Common myeloid progenitor, CD34-positive (primary cell): ENCODE results near the gene NXPH3.

Experiments
- CTCF ChIA-PET: fragments of 350-600 bp; sonication (Branson Sonifier 250); formaldehyde crosslinking; loops from one replicate; lab custom pipeline; 2021; ENCODE audit warnings: antibody characterized with exemption; lab: Charles Lee
- POLR2A ChIA-PET: fragments of 350-600 bp; sonication (Branson Sonifier 250); formaldehyde crosslinking; loops from one replicate; lab custom pipeline; 2021; ENCODE audit warnings: antibody characterized with exemption; lab: Charles Lee
- DNase-seq, 3 donors: peaks; one replicate each; pipeline versions ENCODE4 v3.0.0 to v3.0.0-alpha.2; 2013
- H3K27ac ChIP-seq, 2 experiments: 1 replicate in 1 of 2; 2 replicates in 1 of 2; pipeline ENCODE4 v1.7.0; 2013; ENCODE audit warnings: inconsistent platforms in 2 of 2, low read length in 2 of 2, mild to moderate bottlenecking in 2 of 2, low read depth in 1 of 2, moderate library complexity in 1 of 2; ENCODE audit not compliant: severe bottlenecking in 2 of 2, insufficient read depth in 1 of 2, poor library complexity in 1 of 2
- H3K27me3 ChIP-seq, 5 experiments: replicated peaks in 2 of 5; 1 replicate in 3 of 5; 2 replicates in 2 of 5; pipeline versions ENCODE4 v1.6.1 to v1.7.0; 2013; ENCODE audit warnings: low read length in 4 of 5, mild to moderate bottlenecking in 2 of 5, moderate library complexity in 2 of 5, inconsistent platforms in 1 of 5; ENCODE audit not compliant: insufficient read depth in 5 of 5, control insufficient read depth in 4 of 5
- H3K36me3 ChIP-seq, 4 experiments: 1 replicate in 2 of 4; 2 replicates in 2 of 4; pipeline versions ENCODE4 v1.6.1 to v1.7.0; 2013; ENCODE audit warnings: low read length in 3 of 4, control low read depth in 1 of 4, mild to moderate bottlenecking in 1 of 4; ENCODE audit not compliant: control insufficient read depth in 4 of 4, insufficient read depth in 4 of 4
- H3K4me1 ChIP-seq, 4 experiments: 1 replicate in 3 of 4; 2 replicates in 1 of 4; pipeline versions ENCODE4 v1.6.1 to v1.7.1; 2013; ENCODE audit warnings: low read length in 3 of 4, mild to moderate bottlenecking in 3 of 4, control low read depth in 1 of 4, inconsistent platforms in 1 of 4, moderate library complexity in 1 of 4; ENCODE audit not compliant: control insufficient read depth in 4 of 4, insufficient read depth in 4 of 4; ENCODE audit errors: control extremely low read depth in 1 of 4
- H3K4me3 ChIP-seq, 7 experiments: 1 replicate in 4 of 7; 2 replicates in 3 of 7; pipeline versions ENCODE4 v1.5.1 to v1.7.0; 2013; ENCODE audit warnings: mild to moderate bottlenecking in 7 of 7, low read length in 6 of 7, moderate library complexity in 6 of 7, inconsistent platforms in 2 of 7, low read depth in 2 of 7, control low read depth in 1 of 7; ENCODE audit not compliant: insufficient read depth in 4 of 7, control insufficient read depth in 1 of 7; ENCODE audit errors: extremely low read depth in 1 of 7
- H3K9me3 ChIP-seq, 5 experiments: 1 replicate in 4 of 5; 2 replicates in 1 of 5; pipeline versions ENCODE4 v1.6.1 to v1.7.1; 2013; ENCODE audit warnings: low read length in 4 of 5, mild to moderate bottlenecking in 2 of 5, inconsistent platforms in 1 of 5, low read depth in 1 of 5, moderate library complexity in 1 of 5; ENCODE audit not compliant: control insufficient read depth in 4 of 5, insufficient read depth in 2 of 5; ENCODE audit errors: control extremely low read depth in 1 of 5
- WGBS: methylation state at CpG from one replicate; pipeline ENCODE4 v1.1.5; 2013; ENCODE audit not compliant: insufficient coverage; 5-methylcytosine and 5-hydroxymethylcytosine counted together

The NXPH3 gene

DNA sequence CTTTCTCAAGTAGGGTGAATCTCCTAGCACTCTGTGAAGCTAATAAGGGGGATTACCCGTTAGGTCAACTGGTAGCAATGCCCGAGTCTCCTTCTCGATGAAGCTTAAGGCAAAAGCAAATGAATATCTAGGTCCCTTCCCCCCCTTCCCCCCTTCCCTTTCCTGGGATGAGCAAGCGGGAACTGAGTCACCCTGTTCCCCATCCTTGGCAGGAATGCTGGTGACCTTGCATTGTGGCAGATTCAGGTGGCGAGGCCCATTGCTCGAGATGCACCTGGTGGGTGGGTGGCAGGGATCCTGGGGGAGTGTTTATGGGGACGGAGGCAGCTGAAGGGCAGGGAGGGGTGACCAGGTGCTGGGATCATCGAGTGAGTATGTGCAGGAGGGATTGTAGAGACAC, 7.1 kb downstream of the NXPH3 start:
- no peaks in the 10 kb centered on the region for H3K9me3 ChIP-seq

DNA sequence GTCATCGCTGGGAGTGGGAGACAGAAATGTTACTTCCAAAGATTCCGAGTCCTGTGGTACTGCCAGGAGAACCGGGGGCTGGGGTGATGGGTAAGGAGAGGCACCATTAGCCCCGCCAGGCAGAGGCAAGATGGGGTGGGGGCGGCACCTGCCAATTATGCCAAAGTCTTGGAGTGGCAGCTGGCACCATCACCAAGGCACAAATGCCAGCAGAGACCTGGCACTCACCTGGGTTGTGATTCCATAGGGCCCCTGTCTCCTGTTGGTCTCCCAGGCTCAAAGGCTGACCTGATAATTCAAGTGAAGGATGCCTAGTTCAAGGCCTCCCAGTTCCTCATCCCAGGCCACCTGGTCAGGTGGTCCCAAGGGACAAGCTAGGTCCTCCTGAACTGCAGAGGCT, 7.6 kb downstream of the NXPH3 start:
- DNase-seq, result no peak
- 100% methylated on average over 4 of the region's 5 CpGs for WGBS
- H3K9me3 ChIP-seq, result no peaks in the 10 kb centered on the region
- H3K27ac ChIP-seq, result no peak overlapping the region
- CTCF ChIA-PET, result interaction anchor here (1.2 kb wide), 2 partner anchors 11 to 13 kb away, joined by 3 read pairs; no protein-coding TSS in a partner anchor
- H3K4me3 ChIP-seq, result no peak overlapping the region
- H3K4me1 ChIP-seq, result peaks cover 0 to 5% (median 2%) of the 10 kb centered on the region in 4 experiments
- no peaks in the 10 kb centered on the region for H3K36me3 ChIP-seq
- POLR2A ChIA-PET, result no interaction called here
- peaks cover 0 to 4% (median 0%) of the 10 kb centered on the region in 5 experiments for H3K27me3 ChIP-seq

More for the DNA sequence above, 7.1 kb downstream of the NXPH3 start:
- Histone ChIP-seq H3K4me3 (no peak overlapping the region), H3K4me1 (peaks cover 0 to 5% (median 2%) of the 10 kb centered on the region in 4 experiments), H3K27ac (no peak overlapping the region), H3K27me3 (peaks cover 0 to 8% (median 1%) of the 10 kb centered on the region in 5 experiments), H3K36me3 (no peaks in the 10 kb centered on the region)
- POLR2A ChIA-PET, result no interaction called here
- no peak for DNase-seq
- 99% methylated on average over 7 of the region's 8 CpGs for WGBS
- CTCF ChIA-PET, result interaction anchor here (1.2 kb wide), 3 partner anchors 12 to 112 kb away, joined by 3 to 6 read pairs (median 3); no protein-coding TSS in a partner anchor

DNA sequence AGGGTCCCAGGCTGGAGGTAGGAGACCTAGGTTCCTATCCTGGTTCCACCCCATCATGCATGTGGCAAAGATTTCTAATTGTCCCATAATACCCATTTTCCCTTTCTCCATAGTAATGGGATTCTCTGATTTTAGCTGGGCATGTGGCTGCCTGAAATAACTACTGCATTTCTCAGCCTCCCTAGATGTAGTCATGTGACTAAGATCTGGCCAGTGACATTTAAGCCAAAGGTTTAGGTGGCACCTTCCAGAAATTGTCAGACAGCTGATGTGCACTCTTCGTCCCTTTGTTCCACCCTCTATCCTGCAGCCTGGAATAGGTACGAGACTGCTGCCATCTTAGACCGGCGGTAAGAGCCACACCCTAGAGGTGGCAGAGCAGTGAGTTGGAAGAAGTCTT, 8.2 kb downstream of the NXPH3 start:
- peaks cover 0 to 2% (median 0%) of the 10 kb centered on the region in 5 experiments for H3K27me3 ChIP-seq
- WGBS, result 100% methylated on average over 2 of the region's 4 CpGs
- DNase-seq, result no peak
- CTCF ChIA-PET, result no interaction called here
- no peaks in the 10 kb centered on the region for H3K9me3 ChIP-seq
- no peaks in the 10 kb centered on the region for H3K36me3 ChIP-seq
- H3K27ac ChIP-seq, result no peak overlapping the region
- no peak overlapping the region for H3K4me3 ChIP-seq
- peaks cover 0 to 5% (median 2%) of the 10 kb centered on the region in 4 experiments for H3K4me1 ChIP-seq
- POLR2A ChIA-PET, result no interaction called here

DNA sequence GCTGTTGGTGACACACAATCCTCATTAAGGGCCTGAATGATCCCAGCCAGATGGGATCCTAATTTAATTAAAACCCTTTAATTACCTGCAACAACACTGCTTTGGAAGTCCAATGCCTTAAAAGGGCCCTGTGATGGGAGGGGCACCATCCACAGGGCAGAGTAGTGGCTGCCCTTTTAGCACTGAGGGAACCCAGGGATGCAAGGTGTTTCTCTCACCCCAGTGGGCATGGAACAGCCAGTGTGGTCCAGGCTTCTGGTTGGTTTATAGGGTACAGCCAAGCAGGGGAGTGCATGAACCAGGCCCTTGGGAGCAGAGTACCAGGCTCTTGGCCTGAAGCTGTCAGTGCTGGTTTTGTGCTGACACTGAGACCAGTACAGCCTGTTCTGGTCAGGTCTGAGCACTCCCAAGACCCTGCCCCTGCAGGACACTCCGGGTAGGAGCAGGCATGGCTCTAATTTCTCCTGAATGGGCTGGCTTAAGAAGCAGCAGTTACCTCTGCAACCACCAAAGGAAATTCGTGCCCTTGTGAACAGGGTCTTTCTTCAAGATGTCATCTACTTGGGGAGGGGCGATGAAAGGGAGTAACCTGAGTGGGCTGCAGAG, 9.9 kb downstream of the NXPH3 start:
- Histone ChIP-seq H3K27ac (no peak overlapping the region), H3K9me3 (no peaks in the 10 kb centered on the region), H3K27me3 (no peaks in the 10 kb centered on the region), H3K4me3 (no peak overlapping the region), H3K4me1 (peaks cover 0 to 5% (median 2%) of the 10 kb centered on the region in 4 experiments), H3K36me3 (no peaks in the 10 kb centered on the region)
- peak in 1 of 3 donors; percentile 20 for DNase-seq
- POLR2A ChIA-PET, result no interaction called here
- CTCF ChIA-PET, result interaction anchor here (1.6 kb wide), 1 partner anchor 15 kb away, joined by 5 read pairs; no protein-coding TSS in a partner anchor
- WGBS, result 100% methylated on average over 3 of the region's 3 CpGs

DNA sequence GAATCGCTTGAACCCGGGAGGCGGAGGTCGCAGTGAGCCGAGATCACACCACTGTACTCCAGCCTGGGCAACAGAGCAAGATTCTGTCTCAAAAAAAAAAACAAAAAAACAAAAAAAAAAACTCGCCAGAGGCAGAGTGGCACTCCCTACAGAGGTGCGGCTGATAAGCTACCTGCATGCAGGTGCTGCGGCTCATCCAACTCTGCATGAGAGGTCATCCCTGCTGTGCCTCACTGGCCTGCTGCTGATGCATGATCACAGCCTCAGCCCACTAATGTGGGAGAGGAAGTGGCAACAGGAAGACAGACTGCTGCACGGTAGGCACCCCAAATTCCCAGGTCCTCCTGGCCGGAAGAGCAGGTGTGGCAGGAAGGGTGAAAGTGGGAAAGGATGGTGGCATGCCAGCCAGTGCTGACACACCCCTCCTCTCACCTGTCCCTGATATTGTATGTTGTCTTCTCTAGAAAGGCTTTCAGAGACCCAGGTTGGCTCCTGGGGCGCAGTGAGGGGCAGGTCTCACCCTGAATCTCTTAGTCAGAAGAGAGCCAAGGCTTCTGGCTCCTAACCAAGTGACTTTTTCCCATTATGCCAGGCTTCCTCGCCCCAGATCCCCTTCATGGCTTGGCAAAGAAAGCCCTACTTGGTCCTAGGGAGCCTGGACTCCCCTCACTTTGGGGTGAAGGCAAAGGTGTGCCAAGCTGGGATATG, 11.8 kb downstream of the NXPH3 start:
- H3K27me3 ChIP-seq, result no peaks in the 10 kb centered on the region
- POLR2A ChIA-PET, result no interaction called here
- H3K36me3 ChIP-seq, result peaks cover 0 to 2% (median 0%) of the 10 kb centered on the region in 4 experiments
- H3K4me1 ChIP-seq, result peaks cover 0 to 5% (median 2%) of the 10 kb centered on the region in 4 experiments
- H3K9me3 ChIP-seq, result no peaks in the 10 kb centered on the region
- no peak overlapping the region for H3K27ac ChIP-seq
- WGBS, result 95% methylated on average over 8 of the region's 12 CpGs
- CTCF ChIA-PET, result interaction anchor here (1.1 to 1.3 kb wide), 3 partner anchors 11 to 16 kb away, joined by 3 to 4 read pairs (median 4); partner anchors contain the start of gene NXPH3
- no peak for DNase-seq
- H3K4me3 ChIP-seq, result no peak overlapping the region

DNA sequence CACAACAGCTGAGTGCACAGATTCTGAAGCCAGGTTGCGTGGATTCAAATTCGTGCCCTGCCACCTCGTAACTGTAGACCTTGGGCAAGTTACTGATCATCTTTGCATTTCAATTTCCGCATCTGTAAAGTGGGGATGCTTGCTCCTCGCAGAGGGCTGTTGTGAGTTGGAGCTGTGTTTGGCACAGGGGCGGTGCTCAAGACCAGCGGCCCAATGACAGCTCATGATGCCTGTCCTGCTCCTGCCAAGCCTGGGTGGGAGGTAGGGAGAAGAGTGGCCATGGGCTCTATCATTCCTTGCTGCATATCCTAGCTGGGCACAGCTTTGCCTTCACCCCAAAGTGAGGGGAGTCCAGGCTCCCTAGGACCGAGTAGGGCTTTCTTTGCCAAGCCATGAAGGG, 12.6 kb downstream of the NXPH3 start:
- CTCF ChIA-PET, result interaction anchor here (1.1 to 1.3 kb wide), 3 partner anchors 10 to 17 kb away, joined by 3 to 4 read pairs (median 4); partner anchors contain the start of gene NXPH3

More for the DNA sequence above, 12.6 kb downstream of the NXPH3 start:
- Histone ChIP-seq H3K4me3 (no peak overlapping the region), H3K9me3 (no peaks in the 10 kb centered on the region), H3K36me3 (peaks cover 0 to 4% (median under 1%) of the 10 kb centered on the region in 4 experiments), H3K27ac (no peak overlapping the region), H3K4me1 (peaks cover 0 to 5% (median 2%) of the 10 kb centered on the region in 4 experiments), H3K27me3 (no peaks in the 10 kb centered on the region)
- no peak for DNase-seq
- WGBS, result 96% methylated on average over 7 of the region's 8 CpGs
- POLR2A ChIA-PET, result no interaction called here
